Spleen (tissue), 13 donors: ENCODE results near the gene FABP3. TPM values are rescaled to one million over a fixed set of nuclear protein-coding genes. Genes with fewer than 3 reads are reported as not detected.

Experiments
- DNase-seq: peaks from one replicate; pipeline ENCODE4 v3.0.0-alpha.2; 2020
- H3K27ac ChIP-seq, 8 donors: fragments of 200-600 bp; sonication (generic) in 7 of 8; 1 replicate in 4 of 8; 2 replicates in 4 of 8; pipeline versions ENCODE4 v1.5.0 to v1.8.0; 2016 to 2021; ENCODE audit warnings: inconsistent platforms in 4 of 8, mild to moderate bottlenecking in 4 of 8, moderate library complexity in 1 of 8
- H3K27me3 ChIP-seq, 7 donors: fragments of 200-600 bp; sonication (generic) in 6 of 7; replicated peaks in 1 of 7; 1 replicate in 4 of 7; 2 replicates in 3 of 7; pipeline versions ENCODE4 v1.5.0 to v1.8.0; 2016 to 2021; ENCODE audit warnings: inconsistent platforms in 3 of 7, mild to moderate bottlenecking in 1 of 7
- H3K36me3 ChIP-seq, 6 donors: fragments of 200-600 bp; sonication (generic) in 5 of 6; 1 replicate in 4 of 6; 2 replicates in 2 of 6; pipeline versions ENCODE4 v1.5.0 to v1.8.0; 2016 to 2021; ENCODE audit warnings: inconsistent platforms in 2 of 6
- H3K4me1 ChIP-seq, 6 donors: fragments of 200-600 bp; sonication (generic) in 5 of 6; 1 replicate in 3 of 6; 2 replicates in 3 of 6; pipeline versions ENCODE4 v1.5.0 to v1.8.0; 2016 to 2021; ENCODE audit warnings: inconsistent platforms in 3 of 6
- H3K4me3 ChIP-seq, 8 donors: fragments of 200-600 bp; sonication (generic) in 7 of 8; 1 replicate in 4 of 8; 2 replicates in 4 of 8; pipeline versions ENCODE4 v1.5.0 to v1.8.0; 2016 to 2021; ENCODE audit warnings: inconsistent platforms in 4 of 8, mild to moderate bottlenecking in 4 of 8, moderate library complexity in 2 of 8
- H3K9me3 ChIP-seq, 8 donors: fragments of 200-600 bp; sonication (generic) in 7 of 8; 1 replicate in 4 of 8; 2 replicates in 4 of 8; pipeline versions ENCODE4 v1.5.0 to v1.8.0; 2016 to 2021; ENCODE audit warnings: inconsistent platforms in 4 of 8
- POLR2A ChIP-seq, 3 donors: fragments of 450-650 bp; IDR thresholded peaks; one replicate each; pipeline ENCODE4 v1.5.1; 2017; ENCODE audit warnings: antibody characterized with exemption in 3 of 3, mild to moderate bottlenecking in 1 of 3
- POLR2AphosphoS5 ChIP-seq, 3 donors: sonication (generic); formaldehyde crosslinking; IDR thresholded peaks; one replicate each; pipeline ENCODE4 v1.5.1; 2017; ENCODE audit warnings: antibody characterized with exemption in 3 of 3
- WGBS, 5 donors: extraction: QIAGEN DNeasy Blood & Tissue Kit in 3 of 5; methylation state at CpG; one replicate each; pipeline versions ENCODE4 v1.1.5 to v1.1.7; 2013 to 2018; 5-methylcytosine and 5-hydroxymethylcytosine counted together
- intact Hi-C: fragments of 100-400 bp; cut with DNase I; formaldehyde crosslinking; loops from one replicate; pipeline ENCODE4 v1.15.0; 2023; ENCODE audit warnings: low total_unique reads
- long read RNA-seq, 2 donors: transcript quantifications; one replicate each; lab custom pipeline, GENCODE V29; 2026
- polyA plus RNA-seq, 3 donors: library from polyadenylated mRNA; stranded (reverse); fragments of 200-250 nt; gene quantifications; one replicate each; pipeline ENCODE4 v1.2.1, GENCODE V29; 2013
- total RNA-seq, 7 donors: library from RNA; depleted of rRNA in 3 of 7; stranded (reverse); fragments of >200 nt in 3 of 7; fragmentation: NEBNext Ultra II Directional in 4 of 7; extraction: Animal tissue kit (Norgen Biotek cat#: 25700) in 4 of 7; gene quantifications; one replicate each; pipeline versions ENCODE4 v1.1.0 to v1.2.1, GENCODE V29; 2016 to 2021
- TF ChIP-seq, protein P1 (sequence below), 11 experiments: fragments of 200-600 bp in 7 of 11; fragments of 450-650 bp in 4 of 11; sonication (generic) in 4 of 11; IDR thresholded peaks in 8 of 11; conservative IDR thresholded peaks in 3 of 11; 1 replicate in 7 of 11; 2 replicates in 4 of 11; pipeline versions ENCODE4 v1.4.0 to v1.8.0; 2016 to 2021; ENCODE audit warnings: antibody characterized with exemption in 11 of 11, inconsistent platforms in 4 of 11, mild to moderate bottlenecking in 1 of 11
- donor health status: healthy with polysubstance abuse.
- donor health status: DM: no; HTN: no; CAD: no; lungs with moderate emphysema.
- donor health status: DM: no; HTN: no; CAD: no.
- donor health status: Bipolar disorder and iron deficiency.
- donor health status: healthy.
- donor health status: DM: no; HTN: no; CAD: no.
- donor health status: DM: yes; HTN: yes; CAD: no.

Gene FABP3
- total RNA-seq (10 to 100 TPM in 6 of 7 donors, 1 to 10 TPM in 1; 4.1 to 57.1 (median 24.7) TPM), polyA plus RNA-seq (10 to 100 TPM; 14.2 to 50.0 (median 22.2) TPM)
- long read RNA-seq, donor 1, transcript FABP3-201 (4 exons, 725 nt) = major isoform, 33 of 35 reads
- long read RNA-seq, donor 1, partial matches to known transcripts = 0 of 35 reads
- long read RNA-seq, donor 1, other reads (novel, unspliced or antisense) = 0 of 35 reads
- long read RNA-seq, donor 2, transcript FABP3-201 (4 exons, 725 nt) = major isoform, 23 of 25 reads
- long read RNA-seq, donor 2, partial matches to known transcripts = 0 of 25 reads
- long read RNA-seq, donor 2, other reads (novel, unspliced or antisense) = 0 of 25 reads

DNA sequence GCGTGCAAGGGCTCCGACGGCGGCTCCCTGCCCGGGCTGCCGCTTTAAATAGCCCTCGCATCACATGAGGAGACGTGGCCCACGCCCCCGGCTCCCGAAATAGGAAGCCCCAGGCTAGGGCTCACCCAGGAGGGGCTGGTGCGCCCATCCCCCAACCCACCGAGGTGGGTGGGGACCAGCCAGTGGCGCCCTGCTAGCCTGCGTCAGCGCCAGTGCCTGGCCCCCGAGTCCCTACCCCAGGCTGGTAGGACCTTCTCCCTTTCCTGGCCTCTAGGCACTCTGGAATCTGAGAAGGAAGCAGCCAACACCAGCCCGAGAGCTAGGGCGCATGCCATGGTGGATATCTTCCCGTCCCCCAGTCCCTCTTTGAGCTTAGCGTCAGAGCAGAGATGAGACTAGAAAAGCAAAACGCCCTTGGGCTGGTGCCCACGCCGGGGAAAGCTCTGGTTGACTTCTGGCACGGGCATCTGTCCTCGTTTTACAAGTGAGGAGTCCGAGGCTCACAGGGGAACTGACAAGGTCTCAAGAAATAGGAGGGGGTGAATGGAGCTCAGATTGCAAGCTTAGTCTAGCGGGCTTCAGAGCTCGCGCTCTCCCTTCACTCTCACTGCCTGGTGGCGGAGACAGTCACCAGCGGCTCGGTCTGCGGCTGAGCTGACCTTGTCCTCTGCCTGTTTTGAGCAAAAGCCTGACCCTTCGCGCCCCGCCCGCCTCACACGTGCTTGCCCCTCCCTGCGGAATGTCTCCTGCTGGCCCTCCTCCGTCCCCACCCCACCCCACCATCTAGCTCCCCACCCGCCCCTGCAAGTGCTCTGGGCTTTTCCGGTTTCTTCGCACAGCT is at the start of gene FABP3:
FABP3 (minus strand) TSS at position 21 of the 841 bp plus-strand sequence. CDS start 62 bp downstream, outside the sequence.
- H3K27me3 ChIP-seq = peaks cover 0 to 14% (median 0%) of the 10 kb centered on the region in 7 donors
- DNase-seq = peak; percentile 81
- H3K36me3 ChIP-seq = peaks cover 0 to 4% (median 0%) of the 10 kb centered on the region in 6 donors
- 1 to 3% (median 2%) methylated on average over 25 to 44 of the region's 44 CpGs for WGBS, 5 donors
- intact Hi-C loops = no loop called here
- peak; percentile 10 to 66 (median 65) for TF ChIP-seq POLR2AphosphoS5 (IDR thresholded peaks at IDR 0.05)
- TF ChIP-seq, protein P1, sequence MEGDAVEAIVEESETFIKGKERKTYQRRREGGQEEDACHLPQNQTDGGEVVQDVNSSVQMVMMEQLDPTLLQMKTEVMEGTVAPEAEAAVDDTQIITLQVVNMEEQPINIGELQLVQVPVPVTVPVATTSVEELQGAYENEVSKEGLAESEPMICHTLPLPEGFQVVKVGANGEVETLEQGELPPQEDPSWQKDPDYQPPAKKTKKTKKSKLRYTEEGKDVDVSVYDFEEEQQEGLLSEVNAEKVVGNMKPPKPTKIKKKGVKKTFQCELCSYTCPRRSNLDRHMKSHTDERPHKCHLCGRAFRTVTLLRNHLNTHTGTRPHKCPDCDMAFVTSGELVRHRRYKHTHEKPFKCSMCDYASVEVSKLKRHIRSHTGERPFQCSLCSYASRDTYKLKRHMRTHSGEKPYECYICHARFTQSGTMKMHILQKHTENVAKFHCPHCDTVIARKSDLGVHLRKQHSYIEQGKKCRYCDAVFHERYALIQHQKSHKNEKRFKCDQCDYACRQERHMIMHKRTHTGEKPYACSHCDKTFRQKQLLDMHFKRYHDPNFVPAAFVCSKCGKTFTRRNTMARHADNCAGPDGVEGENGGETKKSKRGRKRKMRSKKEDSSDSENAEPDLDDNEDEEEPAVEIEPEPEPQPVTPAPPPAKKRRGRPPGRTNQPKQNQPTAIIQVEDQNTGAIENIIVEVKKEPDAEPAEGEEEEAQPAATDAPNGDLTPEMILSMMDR (IDR thresholded peaks at IDR 0.05 in 8 of 11, conservative IDR thresholded peaks at IDR 0.05 in 3 of 11) = no peak
- TF ChIP-seq POLR2A (IDR thresholded peaks at IDR 0.05) = no peak
- peak within 1 kb of the TSS in 5 of 8 donors; percentile 33 to 63 (median 60) for H3K27ac ChIP-seq
- H3K9me3 ChIP-seq = no peaks in the 10 kb centered on the region
- H3K4me3 ChIP-seq = peak within 1 kb of the TSS in 7 of 8 donors; percentile 6 to 62 (median 22)
- H3K4me1 ChIP-seq = peaks cover 4 to 51% (median 29%) of the 10 kb centered on the region in 6 donors

- intact Hi-C loops = loop anchor here (5.0 kb wide), 1 partner anchor 239 kb away; no protein-coding TSS in a partner anchor
These were observed 48.6 kb upstream of the FABP3 start for GRCh38 chr1:31421371-31422040.

GRCh38 chr1:31420716-31421115 is 47.8 kb upstream of the FABP3 start:
- 84 to 94% (median 89%) methylated on average over 5 of the region's 5 CpGs for WGBS, 5 donors
- TF ChIP-seq POLR2A (IDR thresholded peaks at IDR 0.05) = no peak
- no peak for TF ChIP-seq POLR2AphosphoS5 (IDR thresholded peaks at IDR 0.05)
- TF ChIP-seq, protein P1 (IDR thresholded peaks at IDR 0.05 in 8 of 11, conservative IDR thresholded peaks at IDR 0.05 in 3 of 11) = no peak
- Histone ChIP-seq H3K4me3 (no peak overlapping the region), H3K27me3 (peaks cover 0 to 21% (median 0%) of the 10 kb centered on the region in 7 donors), H3K4me1 (peaks cover 0 to 21% (median 15%) of the 10 kb centered on the region in 6 donors), H3K27ac (no peak overlapping the region), H3K9me3 (no peaks in the 10 kb centered on the region), H3K36me3 (no peaks in the 10 kb centered on the region)
- intact Hi-C loops = loop anchor here (5.0 kb wide), 1 partner anchor 238 kb away; no protein-coding TSS in a partner anchor
- DNase-seq = no peak

More at GRCh38 chr1:31421371-31422040, 48.6 kb upstream of the FABP3 start:
- no peak overlapping the region for H3K27ac ChIP-seq
- TF ChIP-seq, protein P1 (IDR thresholded peaks at IDR 0.05 in 8 of 11, conservative IDR thresholded peaks at IDR 0.05 in 3 of 11) = peak in 3 of 11 experiments; percentile 7 to 33 (median 31)
- TF ChIP-seq POLR2A (IDR thresholded peaks at IDR 0.05) (no peak), POLR2AphosphoS5 (IDR thresholded peaks at IDR 0.05) (no peak)
- H3K4me3 ChIP-seq = no peak overlapping the region
- WGBS, 5 donors = 56 to 71% (median 61%) methylated on average over 9 of the region's 9 CpGs
- H3K4me1 ChIP-seq = peaks cover 0 to 21% (median 15%) of the 10 kb centered on the region in 6 donors
- H3K9me3 ChIP-seq = no peaks in the 10 kb centered on the region
- H3K36me3 ChIP-seq = no peaks in the 10 kb centered on the region
- DNase-seq = no peak
- peaks cover 0 to 21% (median 0%) of the 10 kb centered on the region in 7 donors for H3K27me3 ChIP-seq
